H9 (cell line): Measurements from ENCODE around the gene CIPC. TPM values are rescaled to one million over a fixed set of nuclear protein-coding genes. Genes with fewer than 3 reads are reported as not detected.

Experiments used
- DNase-seq: peaks from one replicate; pipeline ENCODE4 v3.0.0-alpha.2; 2017
- H2AFZ ChIP-seq: one replicate; pipeline ENCODE4 v1.6.1; 2013; ENCODE audit warnings: mild to moderate bottlenecking, low read length, control low read depth, moderate library complexity
- H2AK5ac ChIP-seq: 2 replicates; pipeline ENCODE4 v1.6.1; 2013; ENCODE audit warnings: low read length, control low read depth, mixed read lengths; ENCODE audit not compliant: insufficient read length
- H2BK120ac ChIP-seq: one replicate; pipeline ENCODE4 v1.6.1; 2013; ENCODE audit warnings: low read depth, mild to moderate bottlenecking, low read length, control low read depth, inconsistent platforms; ENCODE audit not compliant: poor library complexity, severe bottlenecking
- H2BK12ac ChIP-seq: 2 replicates; pipeline ENCODE4 v1.6.1; 2013; ENCODE audit warnings: low read length, control low read depth, mixed read lengths, low read depth; ENCODE audit not compliant: insufficient read length
- H2BK15ac ChIP-seq: 2 replicates; pipeline ENCODE4 v1.6.1; 2013; ENCODE audit warnings: low read depth, low read length, control low read depth
- H2BK20ac ChIP-seq: one replicate; pipeline ENCODE4 v1.6.1; 2013; ENCODE audit warnings: low read depth, mild to moderate bottlenecking, low read length, control low read depth, inconsistent platforms; ENCODE audit not compliant: poor library complexity, severe bottlenecking
- H2BK5ac ChIP-seq: 2 replicates; pipeline ENCODE4 v1.6.1; 2013; ENCODE audit warnings: low read length, control low read depth, mixed read lengths; ENCODE audit not compliant: insufficient read length
- H3K14ac ChIP-seq: 2 replicates; pipeline ENCODE4 v1.6.1; 2013; ENCODE audit warnings: low read length, control low read depth; ENCODE audit not compliant: insufficient read depth
- H3K18ac ChIP-seq: 2 replicates; pipeline ENCODE4 v1.6.1; 2013; ENCODE audit warnings: low read depth, mild to moderate bottlenecking, mixed read lengths, low read length, control low read depth; ENCODE audit not compliant: insufficient read length
- H3K23ac ChIP-seq: 2 replicates; pipeline ENCODE4 v1.6.1; 2013; ENCODE audit warnings: low read length, control low read depth, mixed read lengths, low read depth; ENCODE audit not compliant: insufficient read length
- H3K23me2 ChIP-seq: 2 replicates; pipeline ENCODE4 v1.6.1; 2013; ENCODE audit warnings: low read depth, mild to moderate bottlenecking, mixed read lengths, low read length, control low read depth; ENCODE audit not compliant: insufficient read length, poor library complexity, severe bottlenecking
- H3K27ac ChIP-seq: 2 replicates; pipeline ENCODE4 v1.5.1; 2013; ENCODE audit warnings: low read length, control low read depth, mixed read lengths, low read depth; ENCODE audit not compliant: insufficient read length
- H3K27me3 ChIP-seq: 2 replicates; pipeline ENCODE4 v1.6.1; 2013; ENCODE audit warnings: low read length, control low read depth, inconsistent platforms; ENCODE audit not compliant: insufficient read depth
- H3K4ac ChIP-seq: 2 replicates; pipeline ENCODE4 v1.6.1; 2013; ENCODE audit warnings: low read depth, mild to moderate bottlenecking, control low read depth, inconsistent platforms, low read length, moderate library complexity
- H3K4me1 ChIP-seq: 2 replicates; pipeline ENCODE4 v1.6.1; 2013; ENCODE audit warnings: low read length, control low read depth, inconsistent platforms; ENCODE audit not compliant: insufficient read depth
- H3K4me2 ChIP-seq: 2 replicates; pipeline ENCODE4 v1.6.1; 2013; ENCODE audit warnings: low read length, control low read depth, mixed read lengths; ENCODE audit not compliant: insufficient read length, insufficient read depth
- H3K56ac ChIP-seq: 2 replicates; pipeline ENCODE4 v1.6.1; 2013; ENCODE audit warnings: low read depth, mild to moderate bottlenecking, mixed read lengths, low read length, control low read depth; ENCODE audit not compliant: insufficient read length
- H3K79me1 ChIP-seq: 2 replicates; pipeline ENCODE4 v1.6.1; 2013; ENCODE audit warnings: low read depth, mild to moderate bottlenecking, moderate library complexity, low read length, control low read depth, inconsistent platforms; ENCODE audit not compliant: insufficient read depth, poor library complexity, severe bottlenecking
- H3K79me2 ChIP-seq: 2 replicates; pipeline ENCODE4 v1.6.1; 2013; ENCODE audit warnings: low read length, control low read depth, inconsistent platforms; ENCODE audit not compliant: insufficient read depth
- H3K9ac ChIP-seq: 2 replicates; pipeline ENCODE4 v1.6.1; 2013; ENCODE audit warnings: low read length, control low read depth, mixed read lengths; ENCODE audit not compliant: insufficient read length; ENCODE audit errors: extremely low read depth
- H3K9me3 ChIP-seq: one replicate; pipeline ENCODE4 v1.6.1; 2013; ENCODE audit warnings: low read depth, low read length, inconsistent platforms; ENCODE audit not compliant: control insufficient read depth
- H3T11ph ChIP-seq: one replicate; pipeline ENCODE4 v1.6.1; 2013; ENCODE audit warnings: mild to moderate bottlenecking, low read length, control low read depth, inconsistent platforms
- H4K20me1 ChIP-seq: one replicate; pipeline ENCODE4 v1.6.1; 2013; ENCODE audit not compliant: control insufficient read depth, insufficient read length, insufficient read depth
- H4K5ac ChIP-seq: 2 replicates; pipeline ENCODE4 v1.6.1; 2013; ENCODE audit warnings: low read depth, mild to moderate bottlenecking, mixed read lengths, low read length, control low read depth; ENCODE audit not compliant: insufficient read length
- H4K8ac ChIP-seq: replicated peaks from 2 replicates; pipeline ENCODE4 v1.6.1; 2013; ENCODE audit warnings: low read length, control low read depth, mixed read lengths, low read depth; ENCODE audit not compliant: insufficient read length
- H4K91ac ChIP-seq: 2 replicates; pipeline ENCODE4 v1.6.1; 2013; ENCODE audit warnings: low read depth, mild to moderate bottlenecking, moderate library complexity, mixed read lengths, low read length, control low read depth; ENCODE audit not compliant: insufficient read length
- H3K27ac Mint-ChIP-seq, 3 experiments: 2 replicates in 2 of 3; 3 replicates in 1 of 3; pipeline ENCODE4 v1.8.0; 2020 to 2021; ENCODE audit warnings: mixed read lengths in 3 of 3, mild to moderate bottlenecking in 1 of 3, moderate library complexity in 1 of 3
- H3K27me3 Mint-ChIP-seq: 2 replicates; pipeline ENCODE4 v1.8.0; 2021; ENCODE audit warnings: low read depth, mild to moderate bottlenecking, moderate library complexity, mixed read lengths
- H3K36me3 Mint-ChIP-seq, 3 experiments: 2 replicates in 2 of 3; 3 replicates in 1 of 3; pipeline ENCODE4 v1.8.0; 2020 to 2021; ENCODE audit warnings: low read depth in 3 of 3, mixed read lengths in 3 of 3; ENCODE audit not compliant: insufficient read depth in 1 of 3
- H3K4me1 Mint-ChIP-seq, 2 experiments: 2 replicates each; pipeline ENCODE4 v1.8.0; 2020; ENCODE audit warnings: mixed read lengths in 2 of 2
- H3K4me3 Mint-ChIP-seq, 2 experiments: 2 replicates in 1 of 2; 3 replicates in 1 of 2; pipeline ENCODE4 v1.8.0; 2020 to 2021; ENCODE audit warnings: mild to moderate bottlenecking in 2 of 2, mixed read lengths in 2 of 2, moderate library complexity in 1 of 2
- H3K9me3 Mint-ChIP-seq, 2 experiments: 2 replicates in 1 of 2; 3 replicates in 1 of 2; pipeline ENCODE4 v1.8.0; 2020; ENCODE audit warnings: mild to moderate bottlenecking in 2 of 2, mixed read lengths in 2 of 2, moderate library complexity in 1 of 2
- CTCF ChIP-seq: fragments of 200-600 bp; sonication (generic); conservative IDR thresholded peaks from 3 replicates; pipeline ENCODE4 v1.8.0; 2021; ENCODE audit warnings: antibody characterized with exemption, mild to moderate bottlenecking
- WGBS: extraction: QIAGEN DNeasy Blood & Tissue Kit; methylation state at CpG from one replicate; pipeline ENCODE4 v1.1.7; 2013; ENCODE audit warnings: missing lambda C conversion rate, low lambda C conversion rate, mixed read lengths; ENCODE audit not compliant: insufficient read length; ENCODE audit errors: extremely low coverage; 5-methylcytosine and 5-hydroxymethylcytosine counted together
- total RNA-seq: library from RNA; stranded (reverse); gene quantifications from 2 replicates; pipeline ENCODE4 v1.2.1, GENCODE V29; 2021

The CIPC gene
- total RNA-seq, 1 experiment from 2014 or later = 23.4 TPM

- no peak overlapping the region for H2BK15ac ChIP-seq
- H4K20me1 ChIP-seq = peaks cover 3% of the 10 kb centered on the region
- H3K14ac ChIP-seq = no peak overlapping the region
- no peak overlapping the region for H2AK5ac ChIP-seq
- H3K79me2 ChIP-seq = no peaks in the 10 kb centered on the region
- H3K18ac ChIP-seq = no peak overlapping the region
- no peak overlapping the region for H2AFZ ChIP-seq
- H3K9me3 ChIP-seq = no peaks in the 10 kb centered on the region
- H3K27ac ChIP-seq = no peak overlapping the region
- H3T11ph ChIP-seq = no peak overlapping the region
- peaks cover 0 to 4% of the 10 kb centered on the region in 2 experiments; a peak in 2 of 5 replicates for H3K9me3 Mint-ChIP-seq
- no peak overlapping the region for H3K4ac ChIP-seq
- no peaks in the 10 kb centered on the region for H3K79me1 ChIP-seq
- no peak overlapping the region for H3K4me3 Mint-ChIP-seq
- peaks cover 2% of the 10 kb centered on the region; the same call in 1 of the 2 replicates for H3K27me3 Mint-ChIP-seq
- no peak overlapping the region for H3K56ac ChIP-seq
- H4K5ac ChIP-seq = no peak overlapping the region
- H2BK5ac ChIP-seq = no peak overlapping the region
- no peak for DNase-seq
- no CpG with 5 or more reads among the region's 7 CpGs for WGBS
- no peak overlapping the region for H3K4me2 ChIP-seq
- no peak overlapping the region for H2BK120ac ChIP-seq
- no peak overlapping the region for H2BK12ac ChIP-seq
- H3K4me1 ChIP-seq = peaks cover 4% of the 10 kb centered on the region; the same call in 1 of the 2 replicates
- no peak overlapping the region for H4K91ac ChIP-seq
- H3K27ac Mint-ChIP-seq = no peak overlapping the region
- no peaks in the 10 kb centered on the region; a peak in 1 of 7 replicates for H3K36me3 Mint-ChIP-seq
- H3K9ac ChIP-seq = no peak overlapping the region
- no peak overlapping the region for H3K23ac ChIP-seq
- TF ChIP-seq CTCF = no peak
- H3K23me2 ChIP-seq = peaks cover 2% of the 10 kb centered on the region
- no peak overlapping the region for H2BK20ac ChIP-seq
- no peak overlapping the region for H4K8ac ChIP-seq
- no peaks in the 10 kb centered on the region for H3K27me3 ChIP-seq
- H3K4me1 Mint-ChIP-seq = peaks cover 41 to 53% of the 10 kb centered on the region in 2 experiments
These were observed 56.4 kb downstream of the CIPC start for GRCh38 chr14:77154421-77154820.
